NCI-H82 (cell line): ENCODE results near the gene VCP.

Experiments
- DNase-seq: peaks from one replicate; lab custom pipeline; 2025; lab: John Stamatoyannopoulos, UW

The VCP gene

DNA sequence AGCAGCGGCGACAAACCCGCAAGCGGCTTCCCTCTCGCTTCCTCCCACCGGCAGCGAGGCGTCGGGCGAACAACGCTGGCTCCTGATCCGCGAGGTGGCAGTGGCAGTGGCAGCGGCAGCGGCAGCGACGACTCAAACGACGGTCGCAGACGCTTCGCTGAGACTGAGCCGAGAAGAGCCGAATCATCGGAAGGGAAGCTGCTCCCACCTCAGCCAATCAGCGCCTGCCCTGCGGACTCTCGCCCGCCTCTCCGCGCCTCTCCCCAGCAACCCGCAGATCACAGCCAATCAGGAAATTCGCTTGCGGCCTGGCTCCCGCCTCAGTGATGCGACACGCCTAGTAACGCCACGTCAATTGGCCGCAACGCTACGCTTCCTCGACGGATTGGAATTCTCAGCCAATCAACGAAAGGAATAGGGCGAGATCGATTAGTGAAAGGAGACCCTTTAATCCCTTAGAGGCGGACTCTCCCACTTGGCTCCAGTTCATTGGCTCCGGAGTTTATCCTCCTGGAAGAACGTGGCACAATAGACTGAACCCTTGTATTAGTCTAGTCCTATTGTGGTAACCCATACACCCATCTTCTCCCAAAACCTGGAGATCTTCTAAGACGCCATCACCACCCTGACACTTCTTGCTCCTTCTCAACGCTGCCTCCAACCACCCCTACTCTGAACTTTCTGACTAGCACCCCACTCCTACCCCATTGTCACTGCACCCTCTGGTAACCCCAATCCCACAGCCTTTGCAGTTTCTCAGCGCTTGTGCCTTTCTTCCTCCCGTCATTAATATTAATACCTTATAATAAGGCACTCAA is at the start of gene VCP:
Gene VCP, minus strand, starts transcription at position 165 of the 818 bp plus-strand sequence. CDS start 272 bp downstream, outside the sequence.
- peak; percentile 99 for DNase-seq

DNA sequence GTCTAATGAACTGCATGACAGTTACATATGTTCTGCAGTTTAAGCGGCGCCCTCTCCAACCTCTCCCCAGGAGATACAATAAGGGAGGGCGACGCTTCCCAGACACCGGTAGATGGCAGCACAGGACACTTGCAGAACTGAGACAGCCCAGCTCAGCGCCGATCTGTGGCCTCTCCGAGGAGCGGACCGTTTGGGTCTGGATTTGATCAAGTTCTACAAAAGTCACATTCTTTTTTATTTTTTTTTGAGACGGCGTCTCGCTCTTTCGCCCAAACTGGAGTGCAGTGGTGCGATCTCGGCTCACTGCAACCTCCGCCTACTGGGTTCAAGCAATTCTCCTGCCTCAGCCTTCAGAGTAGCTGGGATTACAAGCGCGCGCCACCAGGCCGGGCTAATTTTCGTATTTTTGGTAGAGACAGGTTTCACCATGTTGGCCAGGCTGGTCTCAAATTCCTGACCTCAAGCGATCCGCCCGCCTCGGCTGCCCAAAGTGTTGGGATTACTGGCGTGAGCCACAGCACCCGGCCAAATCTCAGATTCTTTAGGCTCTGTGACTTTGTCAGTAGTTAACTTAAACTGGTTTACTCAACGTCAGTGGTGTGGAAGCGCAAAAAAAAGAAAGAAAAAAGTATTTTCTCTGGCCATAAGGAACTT is 44.6 kb upstream of the VCP start:
- peak; percentile 94 for DNase-seq

DNA sequence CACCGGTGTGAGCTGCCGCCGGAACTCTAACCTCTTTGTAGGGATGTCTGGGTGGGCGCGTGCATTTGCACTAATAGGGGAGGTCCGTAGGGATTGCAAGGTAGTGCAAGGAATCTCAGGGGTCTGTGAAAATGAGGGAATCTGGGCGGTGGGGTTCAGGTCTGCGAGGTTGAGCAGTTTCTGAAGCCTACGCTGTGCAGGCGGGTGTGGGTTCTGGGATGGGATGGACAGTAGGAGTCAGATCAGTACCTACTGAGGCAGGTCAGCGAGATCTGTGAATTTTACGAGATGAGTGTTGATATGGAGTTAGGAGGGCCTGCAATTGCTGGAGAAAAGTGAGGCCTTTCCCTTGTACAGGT is 44.1 kb upstream of the VCP start:
- DNase-seq = no peak

DNA sequence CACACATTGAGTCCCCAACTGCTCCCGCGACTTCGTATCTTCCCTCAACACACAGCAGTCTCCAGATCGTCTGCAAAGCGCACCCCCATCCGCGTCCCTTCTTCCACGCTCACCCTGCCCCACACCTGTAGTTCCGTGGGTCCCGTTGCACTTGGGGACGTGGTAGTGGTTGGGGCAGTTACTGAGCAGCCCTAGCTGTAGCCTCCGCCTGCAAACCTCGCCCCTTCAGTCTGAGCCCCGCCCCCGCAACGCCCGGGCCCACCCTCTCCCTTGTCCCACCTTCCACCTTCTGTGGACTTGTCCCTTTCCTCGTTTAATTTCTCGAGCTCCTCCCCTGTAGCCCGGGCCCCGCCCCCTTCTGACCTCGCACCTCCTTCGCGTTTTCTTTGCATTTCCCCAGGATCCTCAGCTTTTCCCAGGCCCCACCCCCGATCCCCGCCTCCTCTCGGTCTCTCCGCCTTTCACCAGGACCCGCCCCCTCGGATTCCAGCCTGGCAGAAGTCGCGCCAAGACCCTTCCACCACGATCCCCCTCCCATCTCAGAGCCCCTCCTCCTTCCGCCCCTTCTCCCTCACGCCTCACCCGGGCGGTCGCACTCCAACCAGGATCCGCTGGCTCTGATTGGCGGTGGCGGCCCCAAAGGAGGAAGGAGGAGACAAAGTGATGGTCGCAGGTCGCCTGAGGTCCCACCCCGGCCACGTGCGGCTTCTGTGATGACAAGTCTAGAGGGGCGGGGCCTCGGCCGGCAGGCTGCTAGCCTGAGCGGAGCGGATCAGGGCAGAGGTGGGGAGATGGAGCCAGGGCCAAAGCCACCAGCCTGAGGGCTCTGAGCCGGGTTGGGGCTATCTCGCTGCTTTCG is 43.5 kb upstream of the VCP start, which contains the start of gene ATOSB:
Gene ATOSB, minus strand, starts transcription at position 183 of the 859 bp plus-strand sequence. CDS start 7,588 bp downstream, outside the sequence.
- peak; percentile 98 for DNase-seq

DNA sequence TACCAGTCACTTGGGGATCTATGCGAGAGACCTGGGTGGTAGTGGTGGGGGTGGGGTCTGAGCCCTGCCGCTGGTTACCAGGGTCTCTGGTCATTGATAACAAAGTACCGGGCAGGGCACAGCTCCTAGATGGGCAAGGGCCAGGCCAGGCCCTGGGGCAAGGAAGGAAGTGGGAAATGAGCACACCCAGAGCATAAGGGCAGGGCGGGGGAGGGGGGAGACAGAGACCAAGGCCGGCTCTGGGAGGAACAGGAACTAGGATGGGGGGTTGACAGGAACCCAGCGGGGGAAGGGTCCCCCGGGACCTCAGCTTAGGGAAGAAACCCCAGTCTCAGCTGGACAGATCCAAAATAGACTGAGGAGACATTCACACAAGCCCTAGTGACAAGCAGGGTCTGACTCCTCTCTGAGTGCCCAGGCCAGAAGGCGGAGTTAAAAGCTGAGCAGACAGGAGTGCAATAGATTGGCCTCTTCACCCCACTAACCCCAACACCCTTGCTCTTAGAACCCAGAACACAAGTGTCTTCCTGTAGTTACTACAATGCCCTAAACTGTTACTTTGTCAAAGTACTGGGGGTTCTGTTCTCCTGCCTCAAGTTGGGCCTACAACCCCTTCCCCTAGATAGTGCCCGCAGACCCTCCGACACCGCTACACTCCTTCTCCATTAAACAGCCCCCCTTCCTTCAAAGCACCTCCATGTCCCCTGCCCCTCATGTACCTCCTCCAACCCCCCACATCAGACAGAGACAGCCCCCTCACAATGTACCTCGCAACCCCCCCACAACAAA is 42.6 kb upstream of the VCP start:
- DNase-seq = peak; percentile 46

DNA sequence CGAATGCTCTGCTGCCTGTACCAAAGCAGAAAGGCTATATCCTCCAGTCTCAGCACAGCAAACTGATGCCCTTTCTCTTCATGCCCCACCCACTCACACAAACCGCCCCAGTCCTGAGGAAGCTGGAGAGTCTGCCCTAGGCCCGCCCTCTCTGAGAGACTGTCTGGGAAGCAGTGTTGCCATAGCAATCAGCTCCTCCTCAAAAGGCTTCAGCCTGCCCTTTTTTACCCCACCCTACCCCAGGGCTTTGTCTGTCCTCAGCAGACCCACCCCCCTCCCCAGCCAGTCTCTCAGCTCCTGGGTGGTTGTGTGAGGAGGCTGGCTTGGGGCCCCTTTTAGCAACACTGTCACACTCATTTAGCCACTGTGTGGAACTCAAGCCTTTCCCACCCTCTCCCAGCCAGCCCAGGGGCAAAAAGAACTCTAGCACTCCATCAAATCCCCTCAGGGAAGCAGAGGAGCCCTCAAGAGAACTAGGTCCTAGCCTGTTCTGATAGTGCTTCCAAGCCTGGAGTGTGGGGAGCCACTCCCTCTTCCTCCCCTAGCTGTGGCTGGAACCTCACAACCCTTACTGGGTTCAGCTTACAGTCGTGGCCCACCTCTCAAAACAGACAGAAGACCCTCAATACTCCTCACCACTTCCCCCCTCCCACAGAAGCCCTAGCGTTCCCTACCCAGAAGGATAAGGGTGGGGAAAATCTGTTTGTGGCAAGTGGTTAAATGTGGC is 41.9 kb upstream of the VCP start:
- peak; percentile 76 for DNase-seq

DNA sequence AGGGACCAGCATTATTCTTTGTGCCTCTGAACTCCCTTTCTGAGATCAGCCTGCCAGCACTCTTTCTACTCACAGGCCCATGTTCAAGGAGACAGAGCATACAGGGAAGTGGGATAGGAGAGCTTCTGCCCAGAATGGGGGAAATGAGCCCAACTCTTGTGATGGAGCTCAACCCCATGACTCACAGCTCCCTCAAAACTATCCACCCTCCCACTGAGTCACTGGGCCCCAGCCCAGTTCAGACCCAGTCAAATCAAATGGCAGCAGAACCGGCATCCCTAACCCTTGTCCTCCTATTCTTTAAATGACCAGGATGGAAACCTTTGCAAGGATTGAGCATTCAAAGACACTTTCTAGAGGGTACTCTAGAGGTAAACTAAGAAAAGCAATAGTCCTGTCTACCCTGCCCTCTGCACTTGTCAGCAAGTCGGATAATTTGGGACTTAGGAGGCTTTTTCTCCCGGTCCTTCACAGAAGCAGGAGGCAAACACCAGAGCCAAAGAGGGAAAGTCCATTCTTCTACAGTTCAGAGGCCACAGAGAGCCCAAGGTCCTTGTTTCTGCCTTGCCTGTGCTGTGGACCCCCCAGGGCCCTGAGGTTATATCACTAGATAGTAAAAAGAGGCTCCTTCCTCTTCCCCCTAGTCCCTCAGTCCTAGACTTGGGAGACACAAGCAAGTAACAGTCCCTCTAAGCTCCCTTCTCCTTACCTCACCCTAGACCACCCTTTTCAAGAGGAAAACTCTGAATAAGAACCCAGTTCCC is 40.0 kb upstream of the VCP start:
- DNase-seq = no peak

DNA sequence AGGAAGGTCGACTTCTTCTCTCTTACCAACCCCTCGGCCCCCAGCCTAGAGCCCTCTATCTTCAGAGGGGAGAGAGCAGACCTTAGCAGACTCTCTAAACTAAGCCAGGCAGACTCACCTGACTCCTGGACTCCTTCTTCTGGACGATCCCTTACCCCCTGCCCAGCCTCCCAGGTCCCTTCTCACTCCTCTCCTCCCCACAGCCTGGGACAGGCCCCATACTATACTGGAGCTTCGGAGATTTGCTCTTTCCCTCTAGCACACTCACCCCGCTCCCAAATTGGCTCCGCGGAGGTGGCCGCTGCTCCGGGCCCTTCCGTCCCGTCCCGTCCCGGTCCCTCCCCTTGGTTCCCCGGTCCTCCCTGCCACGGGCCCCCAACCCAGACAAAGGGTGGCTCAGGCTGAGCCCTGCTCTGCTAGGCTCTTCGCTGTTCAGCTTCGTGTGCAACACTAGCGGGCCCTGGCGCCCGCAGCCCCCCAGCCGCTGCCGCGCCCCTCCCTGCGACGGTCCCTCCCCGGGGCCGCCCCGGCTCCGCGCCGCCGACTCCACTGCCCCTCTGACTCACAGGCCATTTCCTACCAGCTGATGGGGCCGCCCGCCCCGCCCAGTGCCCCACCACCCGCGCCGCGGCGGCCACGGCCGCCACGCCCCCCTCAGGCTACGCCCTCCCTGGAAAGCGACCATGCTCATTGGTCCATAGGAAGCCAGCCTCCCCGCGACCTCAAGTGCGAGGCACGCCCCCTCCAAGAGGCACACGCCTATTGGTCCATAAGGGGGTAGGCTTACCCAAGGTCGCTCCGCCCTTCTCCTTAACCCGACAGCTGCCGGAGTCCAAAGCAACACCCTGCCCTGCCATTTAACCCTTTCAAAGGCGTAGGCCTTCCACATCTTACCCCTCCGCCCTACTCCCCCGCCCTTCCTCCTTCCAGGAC is 38.8 kb upstream of the VCP start:
- DNase-seq = peak; percentile 98

DNA sequence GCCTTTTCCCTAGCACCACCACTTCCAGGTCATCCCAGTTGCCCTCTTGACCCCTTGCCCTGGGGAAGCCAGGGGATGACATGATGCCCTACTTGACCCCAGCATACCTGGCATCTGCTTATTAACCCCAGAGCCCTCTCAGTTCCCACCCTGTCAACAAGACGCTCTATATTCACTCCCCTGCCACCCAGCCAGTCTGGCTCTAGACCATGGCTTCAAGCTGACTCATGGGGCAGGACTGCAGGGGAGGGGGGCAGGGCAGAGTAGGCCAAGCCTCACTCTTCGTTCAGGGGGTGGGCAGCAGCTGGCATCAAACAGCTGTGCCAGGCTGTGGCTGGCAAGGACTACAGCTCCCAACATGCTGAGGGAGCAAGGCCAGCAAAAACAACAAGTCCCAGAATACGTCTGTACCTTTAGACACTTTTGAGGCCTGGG is 37.9 kb upstream of the VCP start:
- DNase-seq = no peak

DNA sequence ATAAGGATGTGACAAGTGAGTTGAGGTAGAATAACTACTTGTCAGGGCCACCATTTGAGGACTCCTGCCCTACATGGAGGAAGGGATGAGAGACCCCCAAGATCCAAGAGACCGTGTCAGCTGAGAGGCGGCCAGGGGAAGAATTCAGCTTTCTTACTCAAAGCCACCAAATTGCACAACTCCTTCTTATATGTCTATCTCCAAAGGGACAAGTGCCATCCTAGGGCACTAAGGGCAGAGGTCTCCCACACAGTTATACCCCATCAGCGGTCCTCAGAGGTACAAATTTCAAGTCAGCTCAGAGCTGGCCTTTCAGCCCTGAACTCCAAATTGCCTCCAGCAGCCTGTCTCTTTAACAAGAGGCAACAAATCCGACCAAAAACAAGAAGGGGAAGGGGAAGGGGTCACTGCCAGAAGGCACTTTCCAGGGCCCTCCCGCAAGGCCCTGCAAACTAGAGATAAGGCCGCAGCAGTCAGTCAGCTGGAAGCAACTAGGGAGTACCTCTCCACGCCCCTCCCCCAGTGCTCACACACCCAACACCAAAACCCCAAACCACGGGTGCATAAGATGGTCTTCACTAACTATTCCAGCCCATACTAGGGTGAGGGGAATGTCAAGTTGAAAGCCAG is 36.6 kb upstream of the VCP start:
- no peak for DNase-seq

DNA sequence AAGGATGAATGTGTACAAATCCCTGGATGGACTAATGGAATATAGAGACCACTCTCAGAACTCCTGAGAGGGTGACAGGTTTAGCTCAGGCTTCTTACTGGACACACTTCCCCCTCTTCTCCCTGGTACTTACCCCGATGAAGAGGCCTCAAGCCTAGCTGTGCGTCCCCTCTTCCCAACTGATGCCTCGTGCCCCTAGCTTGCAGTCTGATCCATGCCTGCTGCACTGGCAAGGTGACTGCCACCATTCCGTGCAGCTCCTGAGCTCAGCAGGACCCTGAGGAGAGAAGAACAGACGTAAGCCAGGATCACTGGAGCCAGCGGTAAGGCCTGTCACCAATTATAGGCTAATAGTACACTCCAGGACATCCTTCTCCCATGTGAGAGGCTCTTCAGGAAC is 36.0 kb upstream of the VCP start:
- no peak for DNase-seq

DNA sequence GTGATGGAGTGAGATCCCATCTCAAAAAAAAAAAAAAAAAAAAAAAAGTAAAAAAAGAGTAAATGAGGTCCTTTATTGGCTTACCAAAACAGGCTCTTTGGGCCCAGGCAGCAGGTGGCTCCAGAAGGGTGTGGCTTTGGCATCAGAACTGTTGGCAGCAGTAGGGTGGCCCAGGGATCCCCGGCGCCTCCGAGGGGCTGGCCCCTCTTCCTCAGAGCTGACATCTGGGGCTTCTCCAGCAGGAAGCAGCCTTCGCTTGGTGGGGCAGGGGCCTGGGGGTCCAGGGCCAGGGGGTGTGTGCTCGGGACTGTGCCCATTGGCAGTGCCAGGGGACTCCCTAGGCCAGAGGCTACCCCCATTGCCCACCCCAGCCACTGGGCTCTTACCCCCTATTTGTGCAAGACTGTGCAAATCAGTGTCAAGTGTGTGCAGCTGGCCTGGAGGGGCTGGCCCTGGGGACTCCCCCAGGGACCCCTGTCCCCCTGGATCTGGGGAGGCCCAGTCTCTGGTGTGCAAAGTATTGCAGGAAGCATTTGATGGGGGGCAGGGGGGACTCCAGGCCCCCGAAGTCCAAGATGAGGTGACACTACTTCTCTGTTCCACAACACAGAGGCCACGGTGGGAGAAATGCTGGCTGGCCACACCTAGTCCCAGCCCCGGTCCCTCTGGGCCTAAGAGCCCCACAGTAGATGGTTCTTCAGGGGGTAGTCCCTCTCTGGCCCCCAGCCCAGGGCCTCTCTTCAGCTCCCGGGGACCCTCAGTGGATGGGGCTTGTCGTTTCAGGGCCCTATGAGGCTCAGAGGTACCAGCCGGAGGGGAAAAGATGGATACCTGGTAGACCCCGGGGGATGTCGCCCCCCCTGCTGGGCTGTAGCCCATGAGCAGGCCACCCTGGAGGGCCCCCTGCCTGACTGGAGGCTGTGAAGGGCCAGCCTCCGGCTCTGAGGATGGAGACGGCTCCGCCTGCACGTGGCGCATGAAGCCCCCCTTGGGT is 35.2 kb upstream of the VCP start:
- no peak for DNase-seq

DNA sequence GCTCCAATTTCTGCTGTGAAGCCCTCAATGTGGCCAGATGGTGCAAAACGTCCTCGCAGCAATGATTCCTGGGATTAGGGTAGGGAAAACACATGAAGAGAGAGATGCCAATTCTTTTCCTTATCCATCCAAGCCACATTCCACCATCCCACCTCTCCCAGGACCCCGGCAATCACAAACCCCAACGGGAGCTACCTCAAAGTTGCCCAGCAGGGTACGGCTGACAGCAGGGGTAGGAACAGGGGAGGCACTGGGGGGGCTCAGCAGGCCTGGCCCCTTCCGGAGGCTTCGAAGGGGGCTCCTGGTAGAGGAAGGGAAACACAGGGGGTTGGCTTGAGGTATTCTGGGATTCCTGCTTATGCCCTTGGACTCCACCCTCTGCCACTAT is 33.9 kb upstream of the VCP start:
- DNase-seq = no peak

DNA sequence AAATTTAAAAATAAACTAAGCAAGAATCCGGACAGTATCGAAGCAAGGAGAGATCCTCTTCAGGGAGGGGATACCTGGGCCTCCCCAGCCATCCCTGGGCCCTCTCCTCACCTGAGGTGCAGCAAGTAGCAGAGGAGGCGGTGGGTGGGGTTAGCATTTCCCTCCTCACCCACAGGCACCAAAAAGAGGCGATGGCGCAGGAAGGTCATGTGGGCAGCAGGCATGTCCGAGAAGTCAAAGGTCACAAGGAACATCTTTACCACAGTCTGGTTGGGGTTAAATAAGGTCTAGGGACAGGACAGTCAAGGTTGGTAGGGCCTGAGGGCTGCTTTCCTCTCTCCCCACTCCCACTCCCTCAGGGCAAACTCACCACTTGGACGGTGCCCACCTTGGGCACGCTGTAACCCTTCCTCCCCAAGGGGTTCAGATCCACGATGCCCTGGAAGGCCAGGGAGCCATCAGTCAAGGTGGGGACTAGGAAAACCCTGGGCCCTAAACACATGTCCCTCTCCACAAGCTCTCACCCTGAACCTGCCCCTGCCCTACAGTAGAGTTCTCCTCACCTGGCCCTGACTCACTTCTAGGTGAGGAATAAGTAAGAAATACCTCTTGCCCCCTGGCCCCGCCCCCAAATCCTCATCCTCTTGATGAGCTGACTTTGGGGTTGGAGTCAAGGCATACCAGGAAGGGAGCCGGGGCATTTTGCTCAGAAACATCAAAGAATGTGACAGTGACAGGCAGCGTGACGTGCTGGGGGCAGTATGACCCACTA is 33.3 kb upstream of the VCP start:
- DNase-seq = no peak

DNA sequence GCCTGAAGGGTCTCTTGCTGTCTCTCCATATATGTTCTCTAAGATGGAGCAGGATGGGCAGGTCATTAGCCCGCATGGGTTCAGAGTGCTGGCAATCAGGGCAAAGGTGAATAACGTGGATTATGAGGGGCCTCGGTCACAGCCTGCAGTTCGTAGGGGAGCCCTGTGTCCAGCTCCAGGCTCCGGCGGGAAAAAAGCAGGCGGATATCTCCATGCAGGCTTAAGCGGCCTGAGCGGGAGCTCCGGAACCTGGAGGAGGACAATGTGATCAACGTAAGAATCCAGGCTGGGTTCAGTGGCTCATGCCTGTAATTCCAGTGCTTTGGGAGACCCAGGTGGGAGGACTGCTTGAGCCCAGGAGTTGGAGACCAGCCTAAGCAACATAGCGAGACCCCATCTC is 32.7 kb upstream of the VCP start:
- no peak for DNase-seq

DNA sequence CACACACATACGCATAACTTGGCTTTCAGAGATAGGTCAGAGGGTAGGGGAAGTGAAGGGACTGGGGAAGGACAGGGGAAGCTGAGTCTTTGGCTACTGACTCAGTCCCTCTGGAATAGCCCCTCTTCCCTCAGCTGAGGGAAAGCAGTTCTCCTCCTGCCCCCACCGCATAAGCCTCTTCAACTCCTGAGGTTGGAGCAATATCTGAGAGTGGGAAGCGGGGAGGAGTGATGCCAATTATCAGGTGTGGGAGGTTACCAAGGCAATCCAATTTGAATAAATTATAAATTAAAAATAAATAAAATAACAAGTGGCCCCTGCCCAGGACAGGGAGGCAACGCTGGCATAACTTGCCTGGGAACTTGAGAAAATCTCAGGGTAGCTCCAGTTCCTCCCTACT is 32.2 kb upstream of the VCP start:
- DNase-seq = no peak
